ENCODE data around the gene H2AZ2.

The H2AZ2 gene

DNA sequence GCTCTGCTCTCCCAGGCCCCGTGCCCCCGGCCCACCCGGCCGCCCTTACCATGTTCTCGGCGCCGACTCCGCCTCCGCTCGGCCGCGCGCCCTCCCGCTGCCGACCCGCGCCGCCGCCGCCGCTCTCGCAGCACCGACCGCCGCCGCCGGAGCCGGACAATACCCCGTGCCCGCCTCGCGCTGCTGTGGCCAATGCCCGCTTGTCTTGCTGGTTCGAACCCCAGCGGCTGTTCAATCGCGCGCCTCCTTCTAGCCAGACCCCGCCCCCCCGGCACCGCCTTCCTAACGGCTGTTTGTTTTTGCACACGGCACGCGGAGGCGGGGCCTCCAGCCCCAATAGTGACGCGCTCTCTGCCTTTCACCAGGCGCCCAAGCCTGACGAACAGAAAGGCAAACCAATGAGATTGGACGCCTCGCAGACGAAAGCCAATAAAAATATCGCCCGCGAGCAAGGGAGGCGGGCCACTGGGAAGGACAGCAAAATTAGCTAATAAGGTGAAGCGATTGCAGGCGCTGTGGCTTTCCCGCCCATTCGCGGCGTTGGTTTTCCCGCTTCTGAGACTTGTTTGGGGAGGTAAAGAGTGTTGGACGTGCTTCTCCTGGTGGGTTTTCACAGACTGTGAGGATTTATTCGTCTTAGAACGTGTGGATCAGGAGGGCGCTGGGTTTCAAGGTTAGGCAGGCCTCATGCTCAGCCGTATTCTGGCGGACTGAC is at the start of gene H2AZ2:
Gene H2AZ2 (minus strand): TSS at position 168 of the 715 bp plus-strand sequence. CDS start 116 bp downstream, at position 52.
- peak within 1 kb of the TSS; percentile 83 to 95 (median 85) for H3K9ac ChIP-seq (ENCODE audit: low read length in 5 of 5)
- H3K36me3 ChIP-seq (ENCODE audit: control insufficient read depth in 5 of 5, insufficient read depth in 5 of 5, low read length in 5 of 5) = no peaks in the 10 kb centered on the region
- H3K27ac ChIP-seq (ENCODE audit: low read depth, low read length) = peak within 1 kb of the TSS; percentile 94
- peaks cover 0 to 32% (median 22%) of the 10 kb centered on the region in 5 donors for H3K4me1 ChIP-seq (ENCODE audit: control insufficient read depth in 5 of 5, insufficient read depth in 5 of 5, low read length in 5 of 5)
- no peaks in the 10 kb centered on the region for H3K9me3 ChIP-seq (ENCODE audit: control insufficient read depth in 5 of 5, low read length in 5 of 5)
- H3K27me3 ChIP-seq (ENCODE audit: control insufficient read depth in 5 of 5, insufficient read depth in 4 of 5, low read length in 5 of 5) = no peaks in the 10 kb centered on the region
- H3K4me3 ChIP-seq (ENCODE audit: low read depth in 1 of 5, low read length in 5 of 5) = peak within 1 kb of the TSS; percentile 76 to 93 (median 85)

DNA sequence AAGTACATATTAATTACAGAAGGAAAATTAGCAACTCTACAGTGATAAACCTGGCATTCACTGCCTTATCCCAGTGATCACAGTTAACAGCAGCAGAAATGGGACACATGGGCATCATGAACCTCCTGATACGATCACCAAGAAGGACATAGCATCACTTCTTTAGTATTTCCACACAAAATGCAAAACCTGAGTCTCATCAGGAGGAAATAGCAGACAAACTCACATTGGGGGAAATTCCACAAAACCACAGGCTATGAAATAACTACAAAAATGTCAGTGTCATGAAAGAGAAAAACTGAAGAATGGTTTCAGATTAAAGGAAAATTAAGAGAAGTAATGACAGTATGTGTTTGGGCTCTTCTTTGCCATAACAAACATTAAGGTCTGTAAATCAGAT is 49.4 kb upstream of the H2AZ2 start:
- H3K4me1 ChIP-seq (ENCODE audit: control insufficient read depth in 5 of 5, insufficient read depth in 5 of 5, low read length in 5 of 5) = peaks cover 0 to 2% (median 0%) of the 10 kb centered on the region in 5 donors
- no peak overlapping the region for H3K4me3 ChIP-seq (ENCODE audit: low read depth in 1 of 5, low read length in 5 of 5)
- no peak overlapping the region for H3K27ac ChIP-seq (ENCODE audit: low read depth, low read length)
- no peaks in the 10 kb centered on the region for H3K36me3 ChIP-seq (ENCODE audit: control insufficient read depth in 5 of 5, insufficient read depth in 5 of 5, low read length in 5 of 5)
- no peaks in the 10 kb centered on the region for H3K9me3 ChIP-seq (ENCODE audit: control insufficient read depth in 5 of 5, low read length in 5 of 5)
- H3K9ac ChIP-seq (ENCODE audit: low read length in 5 of 5) = no peak overlapping the region
- no peaks in the 10 kb centered on the region for H3K27me3 ChIP-seq (ENCODE audit: control insufficient read depth in 5 of 5, insufficient read depth in 4 of 5, low read length in 5 of 5)

DNA sequence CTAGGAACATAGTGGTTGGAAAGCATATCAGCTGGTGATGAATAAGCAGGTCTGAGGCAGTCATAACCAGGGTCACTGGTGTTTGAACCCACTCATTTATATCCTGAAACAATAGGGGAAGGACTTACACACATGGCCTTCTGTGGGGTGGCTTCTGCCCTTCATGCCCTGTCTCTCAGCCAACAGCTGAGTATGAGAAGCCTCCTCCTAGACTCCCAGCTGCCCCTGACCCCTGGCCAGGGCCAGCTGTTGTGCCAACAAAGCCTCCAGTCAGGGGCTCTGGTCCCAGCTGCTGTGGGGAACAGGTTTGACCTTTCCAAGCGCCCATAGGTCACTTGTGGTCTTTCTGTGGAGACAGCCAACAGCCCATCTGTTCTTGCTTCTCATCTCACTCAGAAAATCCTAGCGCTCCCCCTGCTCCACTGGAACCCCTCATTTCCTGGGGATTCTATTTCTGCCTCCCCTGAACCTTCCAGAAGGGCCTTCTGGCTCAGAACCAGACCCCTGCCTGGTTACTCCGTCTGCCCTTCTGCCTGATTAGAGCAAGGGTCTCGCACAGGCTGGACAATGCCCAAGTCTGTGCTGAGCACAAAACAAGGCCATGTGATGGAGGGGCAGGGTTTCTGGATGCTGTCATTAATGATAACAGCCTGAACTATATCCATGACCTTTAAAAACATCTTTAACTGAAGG is 47.1 kb upstream of the H2AZ2 start:
- Histone ChIP-seq H3K36me3 (ENCODE audit: control insufficient read depth in 5 of 5, insufficient read depth in 5 of 5, low read length in 5 of 5) (no peaks in the 10 kb centered on the region), H3K27ac (ENCODE audit: low read depth, low read length) (no peak overlapping the region), H3K4me3 (ENCODE audit: low read depth in 1 of 5, low read length in 5 of 5) (no peak overlapping the region), H3K9ac (ENCODE audit: low read length in 5 of 5) (no peak overlapping the region), H3K4me1 (ENCODE audit: control insufficient read depth in 5 of 5, insufficient read depth in 5 of 5, low read length in 5 of 5) (no peaks in the 10 kb centered on the region), H3K27me3 (ENCODE audit: control insufficient read depth in 5 of 5, insufficient read depth in 4 of 5, low read length in 5 of 5) (no peaks in the 10 kb centered on the region), H3K9me3 (ENCODE audit: control insufficient read depth in 5 of 5, low read length in 5 of 5) (no peaks in the 10 kb centered on the region)

DNA sequence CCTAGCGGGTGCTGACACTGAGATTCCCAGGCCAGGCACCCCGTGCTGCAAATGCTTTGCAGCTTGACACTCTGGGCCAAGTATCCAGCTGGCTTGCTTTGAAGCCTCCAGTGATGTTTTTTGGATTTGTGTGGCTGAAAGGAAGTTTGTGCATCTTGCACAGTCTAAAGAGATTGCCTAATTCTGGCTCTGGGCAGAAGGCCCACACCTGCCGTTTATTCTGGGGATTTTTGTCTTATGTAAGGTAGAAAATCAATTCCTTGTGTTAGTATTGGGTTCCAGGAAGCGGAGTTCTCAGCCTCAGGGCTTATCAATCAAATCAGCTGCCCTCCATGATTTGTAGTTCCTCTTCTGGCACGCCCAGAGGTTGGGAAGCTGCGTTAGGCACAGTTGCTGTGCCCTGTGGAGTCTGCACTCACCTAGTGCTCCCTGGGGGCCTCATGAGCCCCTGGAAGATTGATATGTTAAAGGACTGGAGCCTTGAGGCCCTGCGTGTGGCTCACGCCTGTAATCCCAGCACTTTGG is 45.9 kb upstream of the H2AZ2 start:
- no peak overlapping the region for H3K27ac ChIP-seq (ENCODE audit: low read depth, low read length)
- H3K9me3 ChIP-seq (ENCODE audit: control insufficient read depth in 5 of 5, low read length in 5 of 5) = no peaks in the 10 kb centered on the region
- H3K27me3 ChIP-seq (ENCODE audit: control insufficient read depth in 5 of 5, insufficient read depth in 4 of 5, low read length in 5 of 5) = no peaks in the 10 kb centered on the region
- H3K4me3 ChIP-seq (ENCODE audit: low read depth in 1 of 5, low read length in 5 of 5) = no peak overlapping the region
- no peaks in the 10 kb centered on the region for H3K36me3 ChIP-seq (ENCODE audit: control insufficient read depth in 5 of 5, insufficient read depth in 5 of 5, low read length in 5 of 5)
- no peaks in the 10 kb centered on the region for H3K4me1 ChIP-seq (ENCODE audit: control insufficient read depth in 5 of 5, insufficient read depth in 5 of 5, low read length in 5 of 5)
- peak overlapping the region in 1 of 5 donors; percentile 10 for H3K9ac ChIP-seq (ENCODE audit: low read length in 5 of 5)

DNA sequence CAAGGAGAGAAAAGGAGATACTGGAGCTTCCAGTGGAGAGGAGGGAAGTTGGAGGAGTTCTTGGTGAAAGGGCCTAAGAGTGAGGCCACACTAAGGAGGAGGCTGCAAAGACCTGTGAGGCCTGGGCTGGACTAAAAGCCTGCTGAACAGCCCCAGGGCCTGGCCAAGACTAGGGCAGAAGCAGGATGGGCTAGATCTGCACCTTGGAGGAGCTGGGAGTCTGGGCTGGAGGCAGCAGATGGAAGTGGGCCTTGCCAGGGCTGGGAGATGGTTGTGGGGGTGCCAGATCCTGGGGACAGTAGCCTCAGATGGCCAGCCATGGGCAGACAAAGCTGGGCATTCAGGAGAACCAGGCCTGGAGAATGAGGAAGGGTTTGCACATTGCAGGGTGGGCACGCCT is 43.9 kb upstream of the H2AZ2 start:
- H3K9me3 ChIP-seq (ENCODE audit: control insufficient read depth in 5 of 5, low read length in 5 of 5) = no peaks in the 10 kb centered on the region
- no peaks in the 10 kb centered on the region for H3K27me3 ChIP-seq (ENCODE audit: control insufficient read depth in 5 of 5, insufficient read depth in 4 of 5, low read length in 5 of 5)
- no peaks in the 10 kb centered on the region for H3K4me1 ChIP-seq (ENCODE audit: control insufficient read depth in 5 of 5, insufficient read depth in 5 of 5, low read length in 5 of 5)
- H3K27ac ChIP-seq (ENCODE audit: low read depth, low read length) = no peak overlapping the region
- H3K9ac ChIP-seq (ENCODE audit: low read length in 5 of 5) = no peak overlapping the region
- no peak overlapping the region for H3K4me3 ChIP-seq (ENCODE audit: low read depth in 1 of 5, low read length in 5 of 5)
- H3K36me3 ChIP-seq (ENCODE audit: control insufficient read depth in 5 of 5, insufficient read depth in 5 of 5, low read length in 5 of 5) = no peaks in the 10 kb centered on the region

DNA sequence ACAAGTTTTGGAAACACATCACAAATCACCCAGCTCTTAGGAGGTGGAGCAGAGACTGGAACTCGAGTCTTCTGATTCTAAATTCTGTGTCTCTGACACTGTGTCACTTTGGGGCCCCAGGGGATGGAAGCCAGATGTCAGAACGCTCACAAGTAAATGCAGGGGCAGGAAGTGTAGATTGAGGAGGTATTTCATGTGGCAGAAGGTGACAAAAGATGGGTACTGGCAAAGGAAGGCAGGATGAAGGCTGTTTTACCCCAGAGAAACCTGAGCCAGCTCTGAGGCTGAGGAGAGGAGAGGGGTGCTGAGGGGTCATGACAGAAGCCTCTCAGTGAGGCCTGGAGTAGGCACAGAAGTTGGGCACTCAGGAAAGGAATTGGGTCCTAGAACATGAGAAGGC is 43.5 kb upstream of the H2AZ2 start:
- H3K27ac ChIP-seq (ENCODE audit: low read depth, low read length) = no peak overlapping the region
- H3K9ac ChIP-seq (ENCODE audit: low read length in 5 of 5) = no peak overlapping the region
- no peaks in the 10 kb centered on the region for H3K9me3 ChIP-seq (ENCODE audit: control insufficient read depth in 5 of 5, low read length in 5 of 5)
- no peaks in the 10 kb centered on the region for H3K27me3 ChIP-seq (ENCODE audit: control insufficient read depth in 5 of 5, insufficient read depth in 4 of 5, low read length in 5 of 5)
- H3K4me3 ChIP-seq (ENCODE audit: low read depth in 1 of 5, low read length in 5 of 5) = no peak overlapping the region
- H3K36me3 ChIP-seq (ENCODE audit: control insufficient read depth in 5 of 5, insufficient read depth in 5 of 5, low read length in 5 of 5) = no peaks in the 10 kb centered on the region
- peaks cover 0 to 2% (median under 1%) of the 10 kb centered on the region in 5 donors for H3K4me1 ChIP-seq (ENCODE audit: control insufficient read depth in 5 of 5, insufficient read depth in 5 of 5, low read length in 5 of 5)

DNA sequence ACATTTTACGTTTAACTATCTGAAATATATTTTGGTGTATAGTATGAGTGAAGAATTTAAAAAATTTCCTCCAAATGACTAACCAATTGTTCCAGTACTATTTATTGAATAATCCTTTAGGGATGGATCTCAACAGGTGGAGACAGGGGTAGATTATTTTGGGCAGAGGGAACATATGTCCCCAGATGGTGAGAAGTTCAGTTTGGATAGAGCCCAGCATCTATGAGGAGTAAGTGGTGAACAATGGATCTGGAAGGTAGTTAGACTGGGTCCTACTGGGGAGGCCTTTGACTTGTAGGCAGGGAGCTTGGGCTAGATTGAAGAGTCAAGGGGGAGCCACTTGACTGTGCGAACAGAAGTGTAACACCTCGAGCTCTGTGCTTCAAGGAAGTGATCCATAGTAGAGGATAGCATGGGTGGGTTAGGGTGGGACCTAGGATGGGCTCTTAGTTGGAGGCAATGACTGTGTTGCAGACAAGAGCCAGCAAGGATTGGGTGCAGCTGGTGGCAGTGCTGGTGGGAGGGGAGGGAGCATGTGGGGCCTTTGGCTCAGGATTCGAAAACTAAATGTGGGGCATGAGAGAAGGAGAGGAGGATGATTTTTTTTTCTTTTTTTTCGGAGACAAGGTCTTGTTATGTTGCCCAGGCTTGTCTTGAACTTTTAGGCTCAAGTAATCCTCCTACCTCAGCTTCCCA is 41.3 kb upstream of the H2AZ2 start:
- no peak overlapping the region for H3K9ac ChIP-seq (ENCODE audit: low read length in 5 of 5)
- no peak overlapping the region for H3K27ac ChIP-seq (ENCODE audit: low read depth, low read length)
- peaks cover under 1 to 15% (median 11%) of the 10 kb centered on the region in 5 donors for H3K4me1 ChIP-seq (ENCODE audit: control insufficient read depth in 5 of 5, insufficient read depth in 5 of 5, low read length in 5 of 5)
- no peaks in the 10 kb centered on the region for H3K36me3 ChIP-seq (ENCODE audit: control insufficient read depth in 5 of 5, insufficient read depth in 5 of 5, low read length in 5 of 5)
- no peaks in the 10 kb centered on the region for H3K9me3 ChIP-seq (ENCODE audit: control insufficient read depth in 5 of 5, low read length in 5 of 5)
- H3K4me3 ChIP-seq (ENCODE audit: low read depth in 1 of 5, low read length in 5 of 5) = no peak overlapping the region
- H3K27me3 ChIP-seq (ENCODE audit: control insufficient read depth in 5 of 5, insufficient read depth in 4 of 5, low read length in 5 of 5) = no peaks in the 10 kb centered on the region

DNA sequence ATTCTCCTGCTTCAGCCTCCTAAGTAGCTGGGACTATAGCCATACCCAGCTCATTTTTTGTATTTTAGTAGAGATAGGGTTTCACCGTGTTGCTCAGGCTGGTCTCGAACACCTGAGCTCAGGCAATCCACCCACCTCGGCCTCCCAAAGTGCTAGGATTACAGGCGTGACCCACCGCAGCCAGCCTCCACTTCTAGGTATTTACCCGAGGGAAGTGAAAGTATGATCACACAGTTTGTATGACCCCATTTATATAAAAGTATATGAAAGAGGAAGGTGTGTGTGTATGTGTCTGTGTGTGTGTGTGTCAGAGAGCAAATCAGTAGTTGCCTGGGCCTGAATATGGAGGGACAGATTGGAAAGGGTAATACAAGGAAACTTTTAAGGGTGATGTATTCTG is 39.4 kb upstream of the H2AZ2 start:
- peak overlapping the region in 1 of 5 donors; percentile 85 for H3K9ac ChIP-seq (ENCODE audit: low read length in 5 of 5)

DNA sequence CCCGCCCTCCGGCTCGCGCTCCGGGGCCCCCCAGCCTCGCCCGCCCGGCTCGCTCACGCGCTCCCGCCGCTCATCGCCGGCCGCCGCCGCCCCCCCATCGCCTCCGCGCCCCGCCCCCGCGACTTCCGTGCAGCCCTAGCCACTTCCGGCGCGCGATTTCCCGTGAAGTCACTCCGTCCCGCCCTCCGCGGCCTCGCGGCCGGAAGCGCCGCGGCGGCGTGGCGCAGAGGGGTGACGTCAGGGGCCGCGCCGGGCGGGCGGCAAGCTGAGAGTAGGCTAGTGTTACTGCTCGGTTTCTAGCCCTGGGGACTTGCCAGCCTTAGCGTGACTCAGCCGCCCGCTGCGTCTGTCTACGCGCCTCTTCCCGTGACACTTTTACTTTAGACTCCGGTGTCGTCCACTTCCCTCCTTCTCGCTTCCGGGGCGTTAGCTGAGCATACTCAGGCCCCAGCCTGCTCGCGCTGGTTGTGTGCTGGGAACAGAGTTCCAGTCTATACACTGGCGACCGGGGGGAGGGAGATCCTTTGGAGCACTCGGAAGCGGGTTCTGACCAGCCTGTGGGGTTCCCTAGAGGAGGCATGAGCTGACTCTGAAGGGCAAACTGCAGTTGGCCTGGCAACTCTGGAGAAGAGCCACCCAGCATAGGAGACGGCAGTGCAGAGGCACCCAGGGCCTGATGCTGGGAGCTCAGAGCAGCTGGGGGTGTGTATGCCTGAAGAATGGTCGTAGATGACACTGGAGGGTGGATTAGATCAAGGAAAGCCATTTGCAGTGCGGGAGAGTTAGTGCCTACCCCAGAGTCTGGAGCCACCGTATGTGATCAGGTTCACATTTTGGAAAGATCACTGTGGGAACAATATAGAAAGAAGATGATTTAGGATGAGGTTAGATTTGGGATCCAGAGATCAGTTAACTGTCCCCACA is 37.8 kb upstream of the H2AZ2 start, which contains the start of gene PURB:
Gene PURB (minus strand): TSS at position 137 of the 924 bp plus-strand sequence. CDS start 182 bp downstream, outside the sequence.
- Histone ChIP-seq H3K9ac (ENCODE audit: low read length in 5 of 5) (peak within 1 kb of the TSS; percentile 95 to 99 (median 97)), H3K9me3 (ENCODE audit: control insufficient read depth in 5 of 5, low read length in 5 of 5) (no peaks in the 10 kb centered on the region), H3K4me3 (ENCODE audit: low read depth in 1 of 5, low read length in 5 of 5) (peak within 1 kb of the TSS; percentile 88 to 94 (median 92)), H3K27ac (ENCODE audit: low read depth, low read length) (peak within 1 kb of the TSS; percentile 100), H3K27me3 (ENCODE audit: control insufficient read depth in 5 of 5, insufficient read depth in 4 of 5, low read length in 5 of 5) (no peaks in the 10 kb centered on the region), H3K4me1 (ENCODE audit: control insufficient read depth in 5 of 5, insufficient read depth in 5 of 5, low read length in 5 of 5) (peaks cover 12 to 51% (median 47%) of the 10 kb centered on the region in 5 donors), H3K36me3 (ENCODE audit: control insufficient read depth in 5 of 5, insufficient read depth in 5 of 5, low read length in 5 of 5) (peaks cover 0 to 5% (median 0%) of the 10 kb centered on the region in 5 donors)

More for the DNA sequence above, 39.4 kb upstream of the H2AZ2 start:
- H3K9me3 ChIP-seq (ENCODE audit: control insufficient read depth in 5 of 5, low read length in 5 of 5) = no peaks in the 10 kb centered on the region
- peaks cover 0 to 5% (median 0%) of the 10 kb centered on the region in 5 donors for H3K36me3 ChIP-seq (ENCODE audit: control insufficient read depth in 5 of 5, insufficient read depth in 5 of 5, low read length in 5 of 5)
- H3K27me3 ChIP-seq (ENCODE audit: control insufficient read depth in 5 of 5, insufficient read depth in 4 of 5, low read length in 5 of 5) = no peaks in the 10 kb centered on the region
- H3K4me1 ChIP-seq (ENCODE audit: control insufficient read depth in 5 of 5, insufficient read depth in 5 of 5, low read length in 5 of 5) = peaks cover 10 to 34% (median 30%) of the 10 kb centered on the region in 5 donors
- no peak overlapping the region for H3K4me3 ChIP-seq (ENCODE audit: low read depth in 1 of 5, low read length in 5 of 5)
- no peak overlapping the region for H3K27ac ChIP-seq (ENCODE audit: low read depth, low read length)
